Astrocyte of the spinal cord (primary cell): Measurements from ENCODE around the gene PRRX2.

Experiments
- DNase-seq: peaks from one replicate; pipeline ENCODE4 v3.0.0; 2011; ENCODE audit warnings: low read depth, low spot score
- H3K4me3 ChIP-seq: 2 replicates; pipeline ENCODE4 v1.5.1; 2011; ENCODE audit warnings: low read depth, mild to moderate bottlenecking, low read length, moderate library complexity
- in situ Hi-C: cut with HindIII; loops from 2 replicates; pipeline ENCODE4 v1.10.0; 2017; ENCODE audit warnings: low sequenced_read_pairs
- TF ChIP-seq, protein P1 (sequence below): IDR thresholded peaks from 2 replicates; pipeline ENCODE4 v1.5.1; 2012; ENCODE audit warnings: low read depth, mild to moderate bottlenecking, low read length, inconsistent platforms

PRRX2 gene

DNA sequence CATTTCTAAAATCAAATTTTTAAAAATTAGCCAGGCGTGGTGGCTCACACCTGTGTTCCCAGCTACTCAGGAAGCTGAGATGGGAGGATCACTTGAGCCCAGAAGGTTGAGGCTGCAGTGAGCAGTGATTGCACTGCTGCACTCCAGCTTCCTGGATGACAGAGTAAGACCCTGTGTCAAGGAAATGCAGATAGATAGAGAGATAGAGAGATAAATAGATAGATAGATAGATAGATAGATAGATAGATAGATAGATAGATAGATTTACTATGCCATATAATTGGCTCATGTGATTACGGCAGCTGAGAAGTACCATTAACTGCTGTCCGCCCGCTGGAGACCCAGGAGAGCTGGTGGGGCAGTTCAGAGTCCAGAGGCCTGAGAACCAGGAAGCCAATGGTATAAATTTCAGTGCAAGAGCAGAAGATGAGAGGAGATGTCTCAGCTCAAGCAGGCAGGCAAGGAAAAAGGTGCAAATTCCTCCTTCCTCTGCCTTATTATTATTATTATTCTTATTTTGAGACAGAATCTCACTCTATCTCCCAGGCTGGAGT, 100.4 kb downstream of the PRRX2 start:
- H3K4me3 ChIP-seq = no peak overlapping the region
- no peak for DNase-seq
- in situ Hi-C loops = no loop called here
- TF ChIP-seq, protein P1, sequence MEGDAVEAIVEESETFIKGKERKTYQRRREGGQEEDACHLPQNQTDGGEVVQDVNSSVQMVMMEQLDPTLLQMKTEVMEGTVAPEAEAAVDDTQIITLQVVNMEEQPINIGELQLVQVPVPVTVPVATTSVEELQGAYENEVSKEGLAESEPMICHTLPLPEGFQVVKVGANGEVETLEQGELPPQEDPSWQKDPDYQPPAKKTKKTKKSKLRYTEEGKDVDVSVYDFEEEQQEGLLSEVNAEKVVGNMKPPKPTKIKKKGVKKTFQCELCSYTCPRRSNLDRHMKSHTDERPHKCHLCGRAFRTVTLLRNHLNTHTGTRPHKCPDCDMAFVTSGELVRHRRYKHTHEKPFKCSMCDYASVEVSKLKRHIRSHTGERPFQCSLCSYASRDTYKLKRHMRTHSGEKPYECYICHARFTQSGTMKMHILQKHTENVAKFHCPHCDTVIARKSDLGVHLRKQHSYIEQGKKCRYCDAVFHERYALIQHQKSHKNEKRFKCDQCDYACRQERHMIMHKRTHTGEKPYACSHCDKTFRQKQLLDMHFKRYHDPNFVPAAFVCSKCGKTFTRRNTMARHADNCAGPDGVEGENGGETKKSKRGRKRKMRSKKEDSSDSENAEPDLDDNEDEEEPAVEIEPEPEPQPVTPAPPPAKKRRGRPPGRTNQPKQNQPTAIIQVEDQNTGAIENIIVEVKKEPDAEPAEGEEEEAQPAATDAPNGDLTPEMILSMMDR = no peak

DNA sequence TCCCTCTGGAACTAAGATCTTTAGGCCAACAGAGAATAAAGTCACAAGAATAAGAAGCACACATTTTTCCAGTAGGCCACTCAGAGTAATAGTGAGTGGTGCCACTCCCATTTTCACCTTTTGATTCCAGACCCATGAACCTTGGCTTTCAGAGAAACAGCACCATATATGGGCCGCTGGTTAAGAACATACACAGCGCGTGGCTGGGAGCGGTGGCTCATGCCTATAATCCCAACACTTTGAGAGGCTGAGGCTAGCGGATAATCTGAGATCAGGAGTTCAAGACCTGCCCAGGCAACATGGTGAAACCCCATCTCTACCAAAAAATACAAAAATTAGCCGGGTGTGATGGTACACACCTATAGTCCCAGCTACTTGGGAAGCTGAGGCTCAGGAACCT, 103.0 kb downstream of the PRRX2 start:
- TF ChIP-seq, protein P1 = no peak

DNA sequence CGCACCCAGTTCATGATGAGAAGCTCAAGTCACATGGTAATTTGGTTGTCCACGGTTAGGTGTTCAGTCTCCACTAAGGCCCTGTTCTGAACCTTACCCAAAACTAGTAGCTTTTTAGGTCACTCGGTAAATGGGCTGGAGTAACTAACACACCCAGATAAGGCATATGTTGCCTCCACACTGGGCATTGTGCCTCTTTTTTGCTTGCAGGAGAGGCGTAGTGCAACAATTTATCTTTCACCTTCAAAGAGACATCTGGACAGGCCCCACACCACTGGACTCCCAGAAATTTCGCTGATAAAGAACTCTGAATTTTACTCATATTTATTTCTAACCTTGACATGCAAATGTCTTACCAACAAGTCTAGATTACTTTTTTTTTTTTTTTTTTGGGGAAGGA, 104.2 kb downstream of the PRRX2 start:
- TF ChIP-seq, protein P1 = no peak
- H3K4me3 ChIP-seq = no peak overlapping the region
- in situ Hi-C loops = no loop called here
- no peak for DNase-seq

More for the DNA sequence above, 103.0 kb downstream of the PRRX2 start:
- no peak for DNase-seq
- no peak overlapping the region for H3K4me3 ChIP-seq
- in situ Hi-C loops = no loop called here

DNA sequence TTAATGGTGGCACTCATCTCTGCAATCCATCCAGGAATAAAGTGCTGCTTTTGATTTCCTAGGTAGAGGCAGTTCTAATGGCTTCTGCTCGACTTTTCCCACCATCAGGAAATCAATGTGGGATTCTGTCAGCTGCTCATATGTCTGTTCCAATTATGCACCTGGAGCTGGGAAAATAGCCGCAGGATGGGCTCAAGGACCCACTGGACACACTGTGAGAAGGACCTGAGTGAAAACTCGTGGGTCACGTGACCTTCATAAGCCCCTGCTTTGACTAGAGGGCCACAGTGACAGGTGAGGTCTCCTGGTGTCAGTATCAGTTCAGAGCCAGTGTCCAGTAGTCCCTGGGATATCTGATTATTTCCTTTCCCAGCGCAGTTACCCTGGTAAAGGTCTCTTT, 105.3 kb downstream of the PRRX2 start:
- DNase-seq = no peak
- in situ Hi-C loops = no loop called here
- TF ChIP-seq, protein P1 = no peak
- H3K4me3 ChIP-seq = no peak overlapping the region
